ENCODE results near the gene CD4. TPM values are rescaled to one million over a fixed set of nuclear protein-coding genes. Genes with fewer than 3 reads are reported as not detected.

Gene CD4
- total RNA-seq, 1 experiment from 2014 or later: 0.42 TPM

- no peak overlapping the region for H3K27ac ChIP-seq (ENCODE audit: low read depth, low read length)
- intact Hi-C loops (cut with micrococcal nuclease): no loop called here
- CTCF ChIA-PET: no interaction called here
- no peaks in the 10 kb centered on the region for H3K9me2 ChIP-seq (ENCODE audit: insufficient read depth)
- no peak overlapping the region for H3K4me3 ChIP-seq (replicated peaks in 1 of 2; ENCODE audit: low read depth in 1 of 2, low read length in 2 of 2)
- no peak overlapping the region for H3K4me2 ChIP-seq (ENCODE audit: low read length)
- no TSS peak for BruUV-seq (replicated peaks)
- H3K4me1 ChIP-seq (ENCODE audit: control insufficient read depth in 1 of 2, insufficient read depth in 2 of 2, low read length in 2 of 2): peaks cover 13 to 25% of the 10 kb centered on the region in 2 experiments
- ATAC-seq: no peak
- H3K79me2 ChIP-seq (ENCODE audit: insufficient read depth, low read length): no peaks in the 10 kb centered on the region
- RAD21 ChIA-PET (ENCODE audit: low non-redundant PET in 1 of 2, low total read pairs in 2 of 2, uncharacterized antibody in 2 of 2, unreplicated experiment in 2 of 2): no interaction called here
- no peaks in the 10 kb centered on the region for H3K9me3 ChIP-seq (ENCODE audit: control insufficient read depth in 1 of 2, insufficient read depth in 1 of 2, low read depth in 1 of 2, low read length in 2 of 2)
- no peak overlapping the region for H3K9ac ChIP-seq (ENCODE audit: low read length)
- H2AFZ ChIP-seq (ENCODE audit: low read depth, low read length, poor library complexity, severe bottlenecking): no peak overlapping the region
- H3K36me3 ChIP-seq (ENCODE audit: control insufficient read depth in 1 of 2, insufficient read depth in 2 of 2, low read length in 2 of 2): no peaks in the 10 kb centered on the region
- no peak for TF ChIP-seq MAX (IDR thresholded peaks at IDR 0.05)
- TF ChIP-seq POLR2A (IDR thresholded peaks at IDR 0.05; ENCODE audit: borderline replicate concordance, extremely low read depth, insufficient read depth, insufficient read length): peak; percentile 11
- H4K20me1 ChIP-seq (ENCODE audit: insufficient read depth): no peaks in the 10 kb centered on the region
- H3K27me3 ChIP-seq (ENCODE audit: insufficient read depth, low read length): peaks cover 6% of the 10 kb centered on the region; the same call in 1 of the 2 replicates
- DNase-seq (ENCODE audit: low read depth, low spot score): no peak
- POLR2A ChIA-PET: no interaction called here
Measured at GRCh38 chr12:6820166-6820565, 30.8 kb downstream of the CD4 start.

- no peaks in the 10 kb centered on the region for H4K20me1 ChIP-seq (ENCODE audit: insufficient read depth)
- no peaks in the 10 kb centered on the region for H3K9me3 ChIP-seq (ENCODE audit: control insufficient read depth in 1 of 2, insufficient read depth in 1 of 2, low read depth in 1 of 2, low read length in 2 of 2)
- ChIA-PET CTCF (interaction anchor here (0.9 to 2.3 kb wide), 4 partner anchors 13 to 68 kb away, joined by 3 to 10 read pairs (median 6); partner anchors contain the start of gene MLF2), POLR2A (interaction anchor here (0.8 to 1.4 kb wide), 2 partner anchors 56 to 68 kb away, joined by 4 to 10 read pairs; partner anchors contain the start of gene PTMS), RAD21 (ENCODE audit: low non-redundant PET in 1 of 2, low total read pairs in 2 of 2, uncharacterized antibody in 2 of 2, unreplicated experiment in 2 of 2) (no interaction called here)
- H3K27me3 ChIP-seq (ENCODE audit: insufficient read depth, low read length): peaks cover 6% of the 10 kb centered on the region; the same call in 1 of the 2 replicates
- no peak within 1 kb of the TSS for H2AFZ ChIP-seq (ENCODE audit: low read depth, low read length, poor library complexity, severe bottlenecking)
- intact Hi-C loops (cut with micrococcal nuclease): no loop called here
- H3K79me2 ChIP-seq (ENCODE audit: insufficient read depth, low read length): no peaks in the 10 kb centered on the region; the same call in 1 of the 2 replicates
- H3K4me3 ChIP-seq (replicated peaks in 1 of 2; ENCODE audit: low read depth in 1 of 2, low read length in 2 of 2): peak within 1 kb of the TSS; percentile 43 to 50
- no TSS peak for BruUV-seq (replicated peaks)
- peak within 1 kb of the TSS; percentile 48 for H3K9ac ChIP-seq (ENCODE audit: low read length)
- H3K4me1 ChIP-seq (ENCODE audit: control insufficient read depth in 1 of 2, insufficient read depth in 2 of 2, low read length in 2 of 2): peaks cover 14 to 35% of the 10 kb centered on the region in 2 experiments
- peak; percentile 56; the same call in 1 of the 2 replicates for TF ChIP-seq POLR2AphosphoS5 (IDR thresholded peaks at IDR 0.05; ENCODE audit: low read depth, low read length)
- no peak for TF ChIP-seq CBX3 (IDR thresholded peaks at IDR 0.05; ENCODE audit: low read depth)
- no peak for TF ChIP-seq MAX (IDR thresholded peaks at IDR 0.05)
- TF ChIP-seq ZBTB33 (IDR thresholded peaks at IDR 0.05; ENCODE audit: extremely low read depth, insufficient replicate concordance, low read length): no peak
- no peak for TF ChIP-seq JUND (IDR thresholded peaks at IDR 0.05)
- no peak for TF ChIP-seq ATF3 (IDR thresholded peaks at IDR 0.05)
- TF ChIP-seq EGR1 (IDR thresholded peaks at IDR 0.05; ENCODE audit: low read depth): no peak
- no peak for TF ChIP-seq RAD21 (IDR thresholded peaks at IDR 0.05; ENCODE audit: low read depth)
- TF ChIP-seq EZH2 (IDR thresholded peaks at IDR 0.05): no peak
- no peak for TF ChIP-seq ZFX (IDR thresholded peaks at IDR 0.05)
- no peak for TF ChIP-seq SRF (IDR thresholded peaks at IDR 0.05; ENCODE audit: low read depth)
- no peak for TF ChIP-seq CEBPB (IDR thresholded peaks at IDR 0.05; ENCODE audit: low read depth)
- peak; percentile 22 for TF ChIP-seq TCF7L2 (IDR thresholded peaks at IDR 0.05; ENCODE audit: borderline replicate concordance, extremely low read depth, insufficient read depth, insufficient read length)
- TF ChIP-seq POLR2A (IDR thresholded peaks at IDR 0.05; ENCODE audit: borderline replicate concordance, extremely low read depth, insufficient read depth, insufficient read length): peak; percentile 24
- TF ChIP-seq SIN3A (IDR thresholded peaks at IDR 0.05; ENCODE audit: low read depth): no peak
- no peak for DNase-seq (ENCODE audit: low read depth, low spot score)
- peak; percentile 66 for ATAC-seq
- no peaks in the 10 kb centered on the region for H3K9me2 ChIP-seq (ENCODE audit: insufficient read depth)
- H3K4me2 ChIP-seq (ENCODE audit: low read length): peak within 1 kb of the TSS; percentile 83
- H3K27ac ChIP-seq (ENCODE audit: low read depth, low read length): peak within 1 kb of the TSS; percentile 18; the same call in 1 of the 2 replicates
- H3K36me3 ChIP-seq (ENCODE audit: control insufficient read depth in 1 of 2, insufficient read depth in 2 of 2, low read length in 2 of 2): no peaks in the 10 kb centered on the region
Measured at GRCh38 chr12:6821591-6822425, 32.5 kb downstream of the CD4 start, which contains the start of gene GPR162. GPR162 (plus strand) TSS chr12:6821821; CDS start chr12:6823899, 2,078 bp downstream.
